ENCODE results near the gene SCYL1.
A peak's percentile ranks its signal among the peaks of the same experiment; 100 is the strongest.
"Not testable (repeated sequence)": the region's sequence is repeated elsewhere in the genome, so short reads cannot be mapped to it uniquely, and the experiment has no call there.

Gene SCYL1

GRCh38 chr11:65555693-65556231 is 30.9 kb downstream of the SCYL1 start:
- no peak for DNase-seq

- no peak for DNase-seq
These were observed 31.8 kb downstream of the SCYL1 start for GRCh38 chr11:65556470-65557279.

- no peak for DNase-seq
These were observed 32.6 kb downstream of the SCYL1 start for GRCh38 chr11:65557280-65558001.

GRCh38 chr11:65558002-65558929 is 33.4 kb downstream of the SCYL1 start, which contains the start of gene LTBP3:
Gene LTBP3 (minus strand): TSS chr11:65558359. CDS start chr11:65557959, 400 bp downstream.
- DNase-seq: peak; percentile 20

GRCh38 chr11:65558930-65559509 is 34.1 kb downstream of the SCYL1 start:
- no peak for DNase-seq

- DNase-seq: no peak
These were observed 34.7 kb downstream of the SCYL1 start for GRCh38 chr11:65559535-65559934.

- no peak for DNase-seq
These were observed 35.2 kb downstream of the SCYL1 start for GRCh38 chr11:65559951-65560537.

- DNase-seq: no peak
These were observed 35.9 kb downstream of the SCYL1 start for GRCh38 chr11:65560555-65561418.

- no peak for DNase-seq
These were observed 37.1 kb downstream of the SCYL1 start for GRCh38 chr11:65562020-65562419.

GRCh38 chr11:65562788-65563187 is 37.9 kb downstream of the SCYL1 start:
- DNase-seq: no peak

GRCh38 chr11:65563601-65564000 is 38.7 kb downstream of the SCYL1 start:
- DNase-seq: no peak

- not testable (repeated sequence) for DNase-seq
These were observed 40.1 kb downstream of the SCYL1 start for GRCh38 chr11:65564879-65565559.

GRCh38 chr11:65565624-65566453 is 41.0 kb downstream of the SCYL1 start:
- no peak for DNase-seq

GRCh38 chr11:65569164-65569972 is 44.5 kb downstream of the SCYL1 start:
- no peak for DNase-seq

GRCh38 chr11:65569973-65570918 is 45.4 kb downstream of the SCYL1 start, which contains the start of gene ZNRD2:
Gene ZNRD2 (plus strand): TSS chr11:65570477. CDS start chr11:65570492, 15 bp downstream.
- DNase-seq: peak; percentile 98

GRCh38 chr11:65571420-65571819 is 46.5 kb downstream of the SCYL1 start:
- DNase-seq: no peak

- no peak for DNase-seq
These were observed 47.1 kb downstream of the SCYL1 start for GRCh38 chr11:65571940-65572339.
